H9 (cell line): ENCODE data around the gene GPR161. TPM values are rescaled to one million over a fixed set of nuclear protein-coding genes. Genes with fewer than 3 reads are reported as not detected.

Experiments used
- DNase-seq: peaks from one replicate; pipeline ENCODE4 v3.0.0-alpha.2; 2017
- H2AFZ ChIP-seq: one replicate; pipeline ENCODE4 v1.6.1; 2013; ENCODE audit warnings: mild to moderate bottlenecking, low read length, control low read depth, moderate library complexity
- H2AK5ac ChIP-seq: 2 replicates; pipeline ENCODE4 v1.6.1; 2013; ENCODE audit warnings: low read length, control low read depth, mixed read lengths; ENCODE audit not compliant: insufficient read length
- H2BK120ac ChIP-seq: one replicate; pipeline ENCODE4 v1.6.1; 2013; ENCODE audit warnings: low read depth, mild to moderate bottlenecking, low read length, control low read depth, inconsistent platforms; ENCODE audit not compliant: poor library complexity, severe bottlenecking
- H2BK12ac ChIP-seq: 2 replicates; pipeline ENCODE4 v1.6.1; 2013; ENCODE audit warnings: low read length, control low read depth, mixed read lengths, low read depth; ENCODE audit not compliant: insufficient read length
- H2BK15ac ChIP-seq: 2 replicates; pipeline ENCODE4 v1.6.1; 2013; ENCODE audit warnings: low read depth, low read length, control low read depth
- H2BK20ac ChIP-seq: one replicate; pipeline ENCODE4 v1.6.1; 2013; ENCODE audit warnings: low read depth, mild to moderate bottlenecking, low read length, control low read depth, inconsistent platforms; ENCODE audit not compliant: poor library complexity, severe bottlenecking
- H2BK5ac ChIP-seq: 2 replicates; pipeline ENCODE4 v1.6.1; 2013; ENCODE audit warnings: low read length, control low read depth, mixed read lengths; ENCODE audit not compliant: insufficient read length
- H3K14ac ChIP-seq: 2 replicates; pipeline ENCODE4 v1.6.1; 2013; ENCODE audit warnings: low read length, control low read depth; ENCODE audit not compliant: insufficient read depth
- H3K18ac ChIP-seq: 2 replicates; pipeline ENCODE4 v1.6.1; 2013; ENCODE audit warnings: low read depth, mild to moderate bottlenecking, mixed read lengths, low read length, control low read depth; ENCODE audit not compliant: insufficient read length
- H3K23ac ChIP-seq: 2 replicates; pipeline ENCODE4 v1.6.1; 2013; ENCODE audit warnings: low read length, control low read depth, mixed read lengths, low read depth; ENCODE audit not compliant: insufficient read length
- H3K23me2 ChIP-seq: 2 replicates; pipeline ENCODE4 v1.6.1; 2013; ENCODE audit warnings: low read depth, mild to moderate bottlenecking, mixed read lengths, low read length, control low read depth; ENCODE audit not compliant: insufficient read length, poor library complexity, severe bottlenecking
- H3K27ac ChIP-seq: 2 replicates; pipeline ENCODE4 v1.5.1; 2013; ENCODE audit warnings: low read length, control low read depth, mixed read lengths, low read depth; ENCODE audit not compliant: insufficient read length
- H3K27me3 ChIP-seq: 2 replicates; pipeline ENCODE4 v1.6.1; 2013; ENCODE audit warnings: low read length, control low read depth, inconsistent platforms; ENCODE audit not compliant: insufficient read depth
- H3K4ac ChIP-seq: 2 replicates; pipeline ENCODE4 v1.6.1; 2013; ENCODE audit warnings: low read depth, mild to moderate bottlenecking, control low read depth, inconsistent platforms, low read length, moderate library complexity
- H3K4me1 ChIP-seq: 2 replicates; pipeline ENCODE4 v1.6.1; 2013; ENCODE audit warnings: low read length, control low read depth, inconsistent platforms; ENCODE audit not compliant: insufficient read depth
- H3K4me2 ChIP-seq: 2 replicates; pipeline ENCODE4 v1.6.1; 2013; ENCODE audit warnings: low read length, control low read depth, mixed read lengths; ENCODE audit not compliant: insufficient read length, insufficient read depth
- H3K56ac ChIP-seq: 2 replicates; pipeline ENCODE4 v1.6.1; 2013; ENCODE audit warnings: low read depth, mild to moderate bottlenecking, mixed read lengths, low read length, control low read depth; ENCODE audit not compliant: insufficient read length
- H3K79me1 ChIP-seq: 2 replicates; pipeline ENCODE4 v1.6.1; 2013; ENCODE audit warnings: low read depth, mild to moderate bottlenecking, moderate library complexity, low read length, control low read depth, inconsistent platforms; ENCODE audit not compliant: insufficient read depth, poor library complexity, severe bottlenecking
- H3K79me2 ChIP-seq: 2 replicates; pipeline ENCODE4 v1.6.1; 2013; ENCODE audit warnings: low read length, control low read depth, inconsistent platforms; ENCODE audit not compliant: insufficient read depth
- H3K9ac ChIP-seq: 2 replicates; pipeline ENCODE4 v1.6.1; 2013; ENCODE audit warnings: low read length, control low read depth, mixed read lengths; ENCODE audit not compliant: insufficient read length; ENCODE audit errors: extremely low read depth
- H3K9me3 ChIP-seq: one replicate; pipeline ENCODE4 v1.6.1; 2013; ENCODE audit warnings: low read depth, low read length, inconsistent platforms; ENCODE audit not compliant: control insufficient read depth
- H3T11ph ChIP-seq: one replicate; pipeline ENCODE4 v1.6.1; 2013; ENCODE audit warnings: mild to moderate bottlenecking, low read length, control low read depth, inconsistent platforms
- H4K20me1 ChIP-seq: one replicate; pipeline ENCODE4 v1.6.1; 2013; ENCODE audit not compliant: control insufficient read depth, insufficient read length, insufficient read depth
- H4K5ac ChIP-seq: 2 replicates; pipeline ENCODE4 v1.6.1; 2013; ENCODE audit warnings: low read depth, mild to moderate bottlenecking, mixed read lengths, low read length, control low read depth; ENCODE audit not compliant: insufficient read length
- H4K8ac ChIP-seq: replicated peaks from 2 replicates; pipeline ENCODE4 v1.6.1; 2013; ENCODE audit warnings: low read length, control low read depth, mixed read lengths, low read depth; ENCODE audit not compliant: insufficient read length
- H4K91ac ChIP-seq: 2 replicates; pipeline ENCODE4 v1.6.1; 2013; ENCODE audit warnings: low read depth, mild to moderate bottlenecking, moderate library complexity, mixed read lengths, low read length, control low read depth; ENCODE audit not compliant: insufficient read length
- H3K27ac Mint-ChIP-seq, 3 experiments: 2 replicates in 2 of 3; 3 replicates in 1 of 3; pipeline ENCODE4 v1.8.0; 2020 to 2021; ENCODE audit warnings: mixed read lengths in 3 of 3, mild to moderate bottlenecking in 1 of 3, moderate library complexity in 1 of 3
- H3K27me3 Mint-ChIP-seq: 2 replicates; pipeline ENCODE4 v1.8.0; 2021; ENCODE audit warnings: low read depth, mild to moderate bottlenecking, moderate library complexity, mixed read lengths
- H3K36me3 Mint-ChIP-seq, 3 experiments: 2 replicates in 2 of 3; 3 replicates in 1 of 3; pipeline ENCODE4 v1.8.0; 2020 to 2021; ENCODE audit warnings: low read depth in 3 of 3, mixed read lengths in 3 of 3; ENCODE audit not compliant: insufficient read depth in 1 of 3
- H3K4me1 Mint-ChIP-seq, 2 experiments: 2 replicates each; pipeline ENCODE4 v1.8.0; 2020; ENCODE audit warnings: mixed read lengths in 2 of 2
- H3K4me3 Mint-ChIP-seq, 2 experiments: 2 replicates in 1 of 2; 3 replicates in 1 of 2; pipeline ENCODE4 v1.8.0; 2020 to 2021; ENCODE audit warnings: mild to moderate bottlenecking in 2 of 2, mixed read lengths in 2 of 2, moderate library complexity in 1 of 2
- H3K9me3 Mint-ChIP-seq, 2 experiments: 2 replicates in 1 of 2; 3 replicates in 1 of 2; pipeline ENCODE4 v1.8.0; 2020; ENCODE audit warnings: mild to moderate bottlenecking in 2 of 2, mixed read lengths in 2 of 2, moderate library complexity in 1 of 2
- CTCF ChIP-seq: fragments of 200-600 bp; sonication (generic); conservative IDR thresholded peaks from 3 replicates; pipeline ENCODE4 v1.8.0; 2021; ENCODE audit warnings: antibody characterized with exemption, mild to moderate bottlenecking
- WGBS: extraction: QIAGEN DNeasy Blood & Tissue Kit; methylation state at CpG from one replicate; pipeline ENCODE4 v1.1.7; 2013; ENCODE audit warnings: missing lambda C conversion rate, low lambda C conversion rate, mixed read lengths; ENCODE audit not compliant: insufficient read length; ENCODE audit errors: extremely low coverage; 5-methylcytosine and 5-hydroxymethylcytosine counted together
- total RNA-seq: library from RNA; stranded (reverse); gene quantifications from 2 replicates; pipeline ENCODE4 v1.2.1, GENCODE V29; 2021

Gene GPR161
- total RNA-seq, 1 experiment from 2014 or later = 10.6 TPM

DNA sequence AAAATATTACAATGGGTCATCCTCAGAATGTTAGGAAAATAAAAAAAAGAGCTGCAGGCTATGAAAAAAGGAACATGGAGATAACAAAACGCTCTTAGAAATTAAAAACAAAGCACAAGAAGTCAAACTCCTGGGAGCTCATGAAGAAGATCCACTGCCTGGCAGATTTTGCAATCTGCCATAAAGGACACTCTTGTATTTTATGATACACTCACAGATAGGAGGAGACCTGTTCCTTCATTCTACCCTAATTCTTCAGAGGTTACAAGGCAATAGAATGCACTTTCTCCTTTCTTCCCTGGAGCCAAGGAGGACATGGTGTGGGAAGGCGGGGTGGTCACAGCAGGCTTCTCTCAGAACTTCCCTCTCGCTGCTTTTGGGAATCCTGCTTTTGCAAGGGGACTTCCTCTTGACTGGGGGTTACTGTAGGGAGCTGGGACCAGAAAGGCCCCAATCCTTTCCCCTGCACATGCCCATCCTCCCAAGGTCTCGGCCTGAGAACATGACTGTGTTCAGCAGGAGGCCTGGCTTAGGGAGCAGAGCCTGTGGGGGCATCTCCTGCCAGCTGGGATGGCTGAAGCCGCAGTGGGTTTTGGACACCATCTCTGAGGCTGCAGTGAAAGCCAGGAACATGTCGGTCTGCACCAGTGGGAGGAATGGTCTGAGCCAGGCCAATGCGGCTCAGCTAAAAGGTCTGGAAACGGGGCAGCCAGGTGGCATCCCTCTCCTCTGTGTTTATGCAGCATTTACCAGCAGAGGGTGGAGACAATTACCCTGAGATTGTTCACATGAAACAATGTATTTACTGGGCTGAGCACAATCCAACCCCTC lies 44.8 kb downstream of the GPR161 start:
- Histone ChIP-seq H3K4me2 (no peak overlapping the region), H3K27me3 (no peaks in the 10 kb centered on the region), H3K23me2 (no peaks in the 10 kb centered on the region), H2BK5ac (no peak overlapping the region), H3K4me1 (no peaks in the 10 kb centered on the region), H3K23ac (no peak overlapping the region), H3K14ac (no peak overlapping the region), H2AFZ (no peak overlapping the region), H2BK15ac (no peak overlapping the region), H4K5ac (no peak overlapping the region), H3K9ac (no peak overlapping the region), H2BK12ac (no peak overlapping the region), H2BK20ac (no peak overlapping the region), H3K79me1 (no peaks in the 10 kb centered on the region), H4K8ac (no peak overlapping the region), H3K4ac (no peak overlapping the region), H3K18ac (no peak overlapping the region), H4K20me1 (no peaks in the 10 kb centered on the region), H3K27ac (no peak overlapping the region), H2BK120ac (no peak overlapping the region), H4K91ac (no peak overlapping the region), H3K9me3 (no peaks in the 10 kb centered on the region), H2AK5ac (no peak overlapping the region), H3K56ac (no peak overlapping the region), H3T11ph (no peak overlapping the region), H3K79me2 (no peaks in the 10 kb centered on the region)
- H3K36me3 Mint-ChIP-seq = peaks cover 5 to 12% (median 6%) of the 10 kb centered on the region in 3 experiments; a peak in 6 of 7 replicates
- WGBS = no CpG with 5 or more reads among the region's 8 CpGs
- no peak for TF ChIP-seq CTCF
- H3K9me3 Mint-ChIP-seq = no peaks in the 10 kb centered on the region
- peaks cover 2 to 6% of the 10 kb centered on the region in 2 experiments; a peak in 1 of 4 replicates for H3K4me1 Mint-ChIP-seq
- no peak overlapping the region for H3K4me3 Mint-ChIP-seq
- H3K27ac Mint-ChIP-seq = no peak overlapping the region; a peak in 1 of 7 replicates
- no peak for DNase-seq
- no peaks in the 10 kb centered on the region for H3K27me3 Mint-ChIP-seq
